HAP-1 (cell line): ENCODE results near the gene KRTAP9-1.
"Not testable (repeated sequence)": the region's sequence is repeated elsewhere in the genome, so short reads cannot be mapped to it uniquely, and the experiment has no call there.

Experiments used
- DNase-seq, 2 experiments: peaks; one replicate each; pipeline ENCODE4 v3.0.0-alpha.2; 2016 to 2020; ENCODE audit warnings: low spot score in 2 of 2
- H3K27me3 ChIP-seq: fragments of 250-450 bp; sonication (Bioruptor Pico); 2 replicates; pipeline ENCODE4 v1.5.1; 2020; ENCODE audit warnings: low read depth, mild to moderate bottlenecking, moderate library complexity
- H3K36me3 ChIP-seq: fragments of 250-450 bp; sonication (Bioruptor Pico); replicated peaks from 2 replicates; pipeline ENCODE4 v1.5.1; 2020; ENCODE audit warnings: mild to moderate bottlenecking
- H3K4me1 ChIP-seq: fragments of 250-450 bp; sonication (Bioruptor Pico); 2 replicates; pipeline ENCODE4 v1.5.1; 2020; ENCODE audit warnings: mild to moderate bottlenecking
- H3K4me3 ChIP-seq: fragments of 250-450 bp; sonication (Bioruptor Pico); 2 replicates; pipeline ENCODE4 v1.5.1; 2020; ENCODE audit warnings: mild to moderate bottlenecking, moderate library complexity
- H3K9me3 ChIP-seq: fragments of 250-450 bp; sonication (Bioruptor Pico); 2 replicates; pipeline ENCODE4 v1.5.1; 2020; ENCODE audit warnings: mild to moderate bottlenecking, moderate library complexity
- in situ Hi-C: fragments of 300-500 bp; cut with MboI; formaldehyde crosslinking; loops from 3 replicates; pipeline ENCODE4 v1.14.3; 2020; ENCODE audit warnings: low sequenced_read_pairs, inconsistent platforms, mixed read lengths

KRTAP9-1 gene

DNA sequence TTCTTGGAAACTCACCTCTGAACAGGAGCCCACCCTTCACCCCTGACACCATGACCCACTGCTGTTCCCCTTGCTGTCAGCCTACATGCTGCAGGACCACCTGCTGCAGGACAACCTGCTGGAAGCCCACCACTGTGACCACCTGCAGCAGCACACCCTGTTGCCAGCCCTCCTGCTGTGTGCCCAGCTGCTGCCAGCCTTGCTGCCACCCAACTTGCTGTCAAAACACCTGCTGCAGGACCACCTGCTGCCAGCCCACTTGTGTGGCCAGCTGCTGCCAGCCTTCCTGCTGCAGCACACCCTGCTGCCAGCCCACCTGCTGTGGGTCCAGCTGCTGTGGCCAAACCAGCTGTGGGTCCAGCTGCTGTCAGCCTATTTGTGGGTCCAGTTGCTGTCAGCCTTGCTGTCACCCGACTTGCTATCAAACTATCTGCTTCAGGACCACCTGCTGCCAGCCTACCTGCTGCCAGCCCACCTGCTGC, at the start of gene KRTAP9-1:
TSS of gene KRTAP9-1 (plus strand) at position 51 of the 482 bp plus-strand sequence. CDS start at position 51, 0 bp downstream.
- H3K4me1 ChIP-seq, H3K9me3 ChIP-seq, H3K4me3 ChIP-seq, H3K27me3 ChIP-seq, in situ Hi-C loops, H3K36me3 ChIP-seq, DNase-seq: not testable (repeated sequence)

- Histone ChIP-seq H3K36me3 (no peaks in the 10 kb centered on the region), H3K4me3 (no peak within 1 kb of the TSS), H3K27me3 (no peaks in the 10 kb centered on the region), H3K9me3 (no peaks in the 10 kb centered on the region), H3K4me1 (no peaks in the 10 kb centered on the region)
- DNase-seq, result no peak
- in situ Hi-C loops, result no loop called here
These were observed 49.1 kb upstream of the KRTAP9-1 start, which contains the start of gene KRTAP4-6 for GRCh38 chr17:41140360-41141131. Gene KRTAP4-6 (minus strand): TSS chr17:41140544. CDS start chr17:41140487, 57 bp downstream.

- Histone ChIP-seq H3K4me3 (no peak overlapping the region), H3K27me3 (0 out of 2 replicates have a peak, but pooled peaks cover 3% of the 10 kb centered on the region), H3K9me3 (no peaks in the 10 kb centered on the region), H3K36me3 (no peaks in the 10 kb centered on the region), H3K4me1 (no peaks in the 10 kb centered on the region)
- DNase-seq, result no peak
- in situ Hi-C loops, result no loop called here
These were observed 48.3 kb upstream of the KRTAP9-1 start for GRCh38 chr17:41141361-41141760.

DNA sequence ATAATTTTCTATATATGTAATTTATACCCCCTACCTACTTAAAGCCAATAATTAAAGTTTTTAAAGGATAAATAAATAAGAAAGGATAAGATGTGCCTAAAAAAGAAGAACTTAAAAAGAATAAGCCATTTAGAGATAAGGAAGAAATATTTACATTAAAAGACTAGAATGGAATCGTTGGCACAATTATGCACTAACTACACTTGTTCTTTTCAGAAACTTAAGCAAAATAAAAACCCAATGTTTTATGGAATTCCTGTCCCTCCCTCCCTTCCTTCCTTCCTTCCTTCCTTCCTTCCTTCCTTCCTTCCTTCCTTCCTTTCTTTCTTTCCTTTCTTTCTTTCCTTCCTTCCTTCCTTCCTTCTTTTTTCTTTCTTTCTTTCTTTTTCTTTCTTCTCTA, 44.8 kb upstream of the KRTAP9-1 start:
- Histone ChIP-seq H3K9me3 (no peaks in the 10 kb centered on the region; the same call in 1 of the 2 replicates), H3K36me3 (no peaks in the 10 kb centered on the region), H3K27me3 (0 out of 2 replicates have a peak, but pooled peaks cover 5% of the 10 kb centered on the region), H3K4me3 (no peak overlapping the region), H3K4me1 (no peaks in the 10 kb centered on the region)
- in situ Hi-C loops, result no loop called here
- no peak for DNase-seq

DNA sequence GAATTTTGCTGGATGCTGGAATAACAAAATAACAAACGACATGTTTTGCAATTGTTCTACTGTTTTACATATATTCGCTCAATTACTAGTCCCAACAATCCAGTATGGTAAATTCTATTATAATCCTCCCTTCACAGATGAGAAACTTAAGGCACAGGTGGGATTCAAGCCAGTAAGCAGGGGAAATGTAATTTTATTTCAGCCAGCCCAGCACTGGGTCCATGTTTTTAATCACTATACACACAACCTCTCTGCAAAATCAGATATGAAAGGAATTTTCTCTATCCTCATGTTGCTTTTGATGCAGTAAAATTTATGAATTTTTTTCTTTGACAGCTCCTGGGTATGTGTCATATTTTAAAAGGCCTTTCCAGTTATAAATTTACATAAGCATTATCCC, 44.4 kb upstream of the KRTAP9-1 start:
- in situ Hi-C loops, result no loop called here
- Histone ChIP-seq H3K36me3 (no peaks in the 10 kb centered on the region), H3K4me1 (no peaks in the 10 kb centered on the region), H3K27me3 (0 out of 2 replicates have a peak, but pooled peaks cover 5% of the 10 kb centered on the region), H3K4me3 (no peak overlapping the region), H3K9me3 (no peaks in the 10 kb centered on the region; the same call in 1 of the 2 replicates)
- DNase-seq, result no peak

DNA sequence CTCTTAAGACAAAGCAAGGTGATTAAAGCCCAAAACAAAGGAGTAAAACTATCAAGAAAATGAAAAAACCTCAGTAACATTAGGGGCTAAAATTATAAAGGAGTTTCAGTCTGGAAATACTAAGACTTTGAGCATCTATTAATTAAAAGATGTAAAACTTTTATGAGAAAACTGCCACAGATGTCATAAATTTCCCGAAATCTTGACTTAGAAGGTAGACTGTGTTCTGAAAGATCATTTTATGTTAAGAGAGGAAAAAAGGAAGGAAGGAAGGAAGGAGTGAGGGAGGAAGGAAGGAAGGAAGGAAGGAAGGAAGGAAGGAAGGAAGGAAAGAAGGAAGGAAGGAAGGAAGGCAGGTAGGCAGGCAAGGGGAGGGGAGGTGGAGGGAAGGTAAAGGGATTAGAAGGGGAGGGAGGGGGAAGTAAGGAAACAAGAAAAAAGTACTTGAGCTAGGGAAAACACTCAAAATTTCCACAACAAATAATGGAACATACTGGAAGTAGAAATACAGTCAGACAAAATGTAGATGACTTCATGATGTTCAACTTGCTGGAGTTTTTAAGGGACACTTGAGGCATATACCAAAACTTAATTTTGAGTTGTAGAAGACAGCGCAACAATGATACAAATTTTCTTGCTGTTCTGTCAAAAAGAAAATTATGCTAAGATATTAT, 42.0 kb upstream of the KRTAP9-1 start:
- no peak for DNase-seq
- Histone ChIP-seq H3K4me3 (no peak overlapping the region), H3K27me3 (peaks cover 5% of the 10 kb centered on the region; the same call in 1 of the 2 replicates), H3K36me3 (no peaks in the 10 kb centered on the region), H3K4me1 (no peaks in the 10 kb centered on the region), H3K9me3 (no peaks in the 10 kb centered on the region; the same call in 1 of the 2 replicates)
- in situ Hi-C loops, result no loop called here

DNA sequence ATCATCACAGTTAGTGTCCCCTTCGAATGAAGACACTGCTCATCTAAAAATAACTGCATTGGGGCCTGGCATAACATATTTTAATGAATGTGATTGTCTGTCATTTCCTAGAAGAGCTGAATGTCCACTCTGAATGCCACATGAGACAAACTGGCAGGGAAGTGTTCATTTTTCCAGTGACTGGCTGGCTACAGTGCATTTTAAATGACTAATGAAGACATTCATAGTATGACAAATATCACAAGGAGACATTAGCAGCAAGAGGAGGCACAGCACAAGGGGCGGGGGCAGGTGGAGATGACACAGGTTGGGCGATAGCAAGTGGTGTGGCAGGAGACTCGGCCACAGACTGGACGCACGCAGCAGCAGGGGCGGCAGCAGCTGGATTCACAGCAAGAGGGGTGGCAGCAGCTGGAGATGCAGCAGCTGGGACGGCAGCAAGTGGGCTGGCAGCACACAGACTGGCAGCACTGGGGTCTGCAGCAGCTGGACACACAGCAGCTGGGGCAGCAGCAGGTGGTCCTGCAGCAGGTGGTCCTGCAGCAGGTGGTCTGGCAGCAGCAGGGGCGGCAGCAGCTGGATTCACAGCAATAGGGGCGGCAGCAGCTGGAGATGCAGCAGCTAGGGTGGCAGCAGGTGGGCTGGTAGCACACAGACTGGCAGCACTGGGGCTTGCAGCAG, 40.6 kb upstream of the KRTAP9-1 start:
- H3K4me3 ChIP-seq, H3K4me1 ChIP-seq, H3K9me3 ChIP-seq, in situ Hi-C loops, DNase-seq, H3K36me3 ChIP-seq: not testable (repeated sequence)
- H3K27me3 ChIP-seq, result peaks cover 11% of the 10 kb centered on the region; the same call in 1 of the 2 replicates

DNA sequence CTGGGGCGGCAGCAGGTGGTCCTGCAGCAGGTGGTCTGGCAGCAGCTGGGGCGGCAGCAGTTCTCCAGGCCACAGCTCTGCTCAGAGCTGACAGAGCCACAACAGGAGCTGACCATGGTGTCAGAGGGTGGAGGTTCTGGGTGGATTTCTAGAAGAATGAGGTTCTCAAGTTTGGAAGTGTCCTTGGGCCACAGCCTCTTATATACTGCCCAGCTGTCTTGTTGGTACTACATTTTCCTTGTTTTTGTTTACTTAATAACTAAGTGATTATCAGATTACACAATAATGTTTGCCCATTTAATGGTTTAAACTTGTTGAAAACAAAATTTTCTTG, 40.1 kb upstream of the KRTAP9-1 start, which contains the start of gene KRTAP4-5:
TSS of gene KRTAP4-5 (minus strand) at position 174 of the 334 bp plus-strand sequence. CDS start at position 116, 58 bp downstream.
- Histone ChIP-seq H3K36me3 (no peaks in the 10 kb centered on the region), H3K27me3 (peaks cover 11% of the 10 kb centered on the region; the same call in 1 of the 2 replicates), H3K4me1 (no peaks in the 10 kb centered on the region), H3K9me3 (no peaks in the 10 kb centered on the region; the same call in 1 of the 2 replicates), H3K4me3 (no peak within 1 kb of the TSS)
- DNase-seq, result no peak
- in situ Hi-C loops, result no loop called here

GRCh38 chr17:41150026-41150425, 39.7 kb upstream of the KRTAP9-1 start:
- H3K4me1 ChIP-seq, result no peaks in the 10 kb centered on the region
- H3K36me3 ChIP-seq, result no peaks in the 10 kb centered on the region
- in situ Hi-C loops, result no loop called here
- DNase-seq, result no peak
- H3K9me3 ChIP-seq, result no peaks in the 10 kb centered on the region; the same call in 1 of the 2 replicates
- H3K4me3 ChIP-seq, result no peak overlapping the region
- peaks cover 11% of the 10 kb centered on the region; the same call in 1 of the 2 replicates for H3K27me3 ChIP-seq

DNA sequence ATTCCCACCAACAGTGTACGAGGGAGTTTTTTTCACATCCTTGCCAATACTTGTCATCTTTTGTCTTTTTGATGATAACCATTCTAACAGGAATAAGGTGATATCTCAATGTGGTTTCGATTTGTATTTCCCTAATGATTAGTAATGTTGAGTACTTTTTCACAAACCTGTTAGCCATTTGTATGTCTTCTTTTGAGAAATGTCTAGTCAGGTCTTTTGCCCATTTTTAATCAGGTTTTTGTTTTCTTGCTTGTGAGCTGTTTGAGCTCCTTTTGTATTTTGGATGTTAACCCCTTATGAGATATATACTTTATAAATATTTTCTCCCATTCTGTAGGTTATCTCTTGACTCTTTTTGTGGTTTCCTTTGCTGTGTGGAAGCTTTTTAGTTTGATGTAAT, 38.2 kb upstream of the KRTAP9-1 start:
- H3K4me3 ChIP-seq, result no peak overlapping the region

GRCh38 chr17:41153856-41154255, 35.8 kb upstream of the KRTAP9-1 start:
- Histone ChIP-seq H3K4me3 (no peak overlapping the region), H3K27me3 (peaks cover 5% of the 10 kb centered on the region; the same call in 1 of the 2 replicates), H3K36me3 (no peaks in the 10 kb centered on the region), H3K9me3 (no peaks in the 10 kb centered on the region), H3K4me1 (no peaks in the 10 kb centered on the region)
- DNase-seq, result no peak
- in situ Hi-C loops, result no loop called here

More for the DNA sequence above, 38.2 kb upstream of the KRTAP9-1 start:
- Histone ChIP-seq H3K27me3 (peaks cover 7% of the 10 kb centered on the region; the same call in 1 of the 2 replicates), H3K4me1 (no peaks in the 10 kb centered on the region), H3K9me3 (no peaks in the 10 kb centered on the region; the same call in 1 of the 2 replicates), H3K36me3 (no peaks in the 10 kb centered on the region)
- DNase-seq, result no peak
- in situ Hi-C loops, result no loop called here

DNA sequence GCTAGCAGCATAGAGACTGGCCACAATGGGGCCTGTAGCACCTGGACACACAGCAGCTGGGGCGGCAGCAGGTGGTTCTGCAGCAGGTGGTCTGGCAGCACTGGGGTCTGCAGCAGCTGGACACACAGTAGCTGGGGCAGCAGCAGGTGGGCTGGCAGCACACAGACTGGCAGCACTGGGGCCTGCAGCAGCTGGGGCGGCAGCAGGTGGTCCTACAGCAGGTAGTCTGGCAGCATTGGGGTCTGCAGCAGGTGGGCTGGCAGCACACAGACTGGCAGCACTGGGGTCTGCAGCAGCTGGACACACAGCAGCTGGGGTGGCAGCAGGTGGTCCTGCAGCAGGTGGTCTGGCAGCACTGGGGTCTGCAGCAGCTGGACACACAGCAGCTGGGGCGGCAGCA, 29.5 kb upstream of the KRTAP9-1 start:
- H3K36me3 ChIP-seq, H3K27me3 ChIP-seq, DNase-seq, H3K9me3 ChIP-seq, in situ Hi-C loops, H3K4me1 ChIP-seq, H3K4me3 ChIP-seq: not testable (repeated sequence)

DNA sequence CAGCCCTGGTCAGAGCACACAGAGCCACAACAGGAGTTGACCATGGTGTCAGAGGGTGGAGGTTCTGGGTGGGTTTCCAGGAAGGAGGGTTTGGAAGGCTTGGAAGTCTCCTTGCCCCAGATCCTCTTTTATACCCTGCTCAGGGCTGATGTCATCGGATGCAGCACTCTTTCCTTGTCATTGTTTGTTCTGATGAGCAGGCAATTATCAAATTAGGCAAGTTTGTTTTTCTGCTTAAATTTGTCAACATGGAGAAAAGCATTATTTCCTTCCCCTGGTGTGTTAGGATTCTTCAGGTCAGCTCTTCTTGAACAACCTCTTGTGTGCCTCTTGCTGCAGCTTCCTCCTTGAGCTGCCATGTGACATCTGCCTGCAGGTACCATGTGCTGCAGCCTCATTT, 29.0 kb upstream of the KRTAP9-1 start, which contains the start of gene KRTAP4-4:
TSS of gene KRTAP4-4 (minus strand) at position 101 of the 400 bp plus-strand sequence. CDS start at position 44, 57 bp downstream.
- Histone ChIP-seq H3K36me3 (no peaks in the 10 kb centered on the region), H3K4me1 (no peaks in the 10 kb centered on the region), H3K9me3 (no peaks in the 10 kb centered on the region), H3K4me3 (no peak within 1 kb of the TSS), H3K27me3 (peaks cover 6% of the 10 kb centered on the region; the same call in 1 of the 2 replicates)
- in situ Hi-C loops, result no loop called here
- no peak for DNase-seq
